K562 (cell line): Measurements from ENCODE around the gene PSMD13. TPM values are rescaled to one million over a fixed set of nuclear protein-coding genes. Genes with fewer than 3 reads are reported as not detected.

Source experiments
- ATAC-seq: fragments of 200-7000 bp; cut with Tn5 transposase; 3 replicates; pipeline ENCODE4 v1.9.1; 2020; ENCODE audit warnings: moderate library complexity
- BruUV-seq: library from RNA; stranded (reverse); fragments of 400-500 nt; replicated peaks from 2 replicates; lab custom pipeline; 2021; lab: Mats Ljungman, UMichigan
- CTCF ChIA-PET: fragments of 300-600 bp; formaldehyde crosslinking; extraction: SDS; loops from one replicate; lab custom pipeline; 2021; ENCODE audit warnings: low intra/inter-chr PET ratio; lab: Yijun Ruan, JAX
- POLR2A ChIA-PET: fragments of 300-600, 350-650 bp; sonication (Branson Sonifier 250); formaldehyde crosslinking; extraction: SDS; loops from one replicate; lab custom pipeline; 2021; ENCODE audit warnings: antibody characterized with exemption, inconsistent platforms; lab: Yijun Ruan, JAX
- DNase-seq, 4 experiments: peaks; one replicate each; pipeline versions ENCODE4 v3.0.0 to v3.0.0-alpha.2; 2011 to 2018; ENCODE audit warnings: low spot score in 3 of 4, mixed read lengths in 3 of 4; ENCODE audit errors: extremely low read depth in 1 of 4
- FAIRE-seq: peaks from 2 replicates; lab custom pipeline; 2011; peaks lifted over from hg19 to GRCh38; lab: Jason Lieb, UNC
- H2AFZ ChIP-seq: 2 replicates; pipeline ENCODE4 v1.6.0; 2011; ENCODE audit warnings: low read depth, low read length, control low read depth, inconsistent platforms
- H3K27ac ChIP-seq: fragments of 200-600 bp; 3 replicates; pipeline ENCODE4 v1.8.0; 2011; ENCODE audit warnings: low read depth, mild to moderate bottlenecking, control low read depth, inconsistent platforms, low read length, moderate library complexity, mixed read lengths; ENCODE audit errors: extremely low read depth
- H3K27me3 ChIP-seq, 2 experiments: fragments of 300-600 bp in 1 of 2; 2 replicates in 1 of 2; 3 replicates in 1 of 2; pipeline versions ENCODE4 v1.6.0 to v1.8.0; 2011; ENCODE audit warnings: inconsistent platforms in 2 of 2, low read length in 2 of 2, mild to moderate bottlenecking in 1 of 2, mixed read lengths in 1 of 2, moderate library complexity in 1 of 2; ENCODE audit not compliant: control insufficient read depth in 2 of 2, insufficient read depth in 2 of 2
- H3K36me3 ChIP-seq: fragments of 300-600 bp; 3 replicates; pipeline ENCODE4 v1.8.0; 2011; ENCODE audit warnings: mild to moderate bottlenecking, low read length, inconsistent platforms; ENCODE audit not compliant: control insufficient read depth, insufficient read depth
- H3K4me1 ChIP-seq, 2 experiments: fragments of 200-600 bp in 1 of 2; replicated peaks in 1 of 2; 2 replicates in 1 of 2; 3 replicates in 1 of 2; pipeline versions ENCODE4 v1.5.1 to v1.8.0; 2011; ENCODE audit warnings: inconsistent platforms in 2 of 2, low read length in 2 of 2, mild to moderate bottlenecking in 1 of 2, mixed read lengths in 1 of 2, moderate library complexity in 1 of 2; ENCODE audit not compliant: control insufficient read depth in 2 of 2, insufficient read depth in 2 of 2
- H3K4me2 ChIP-seq: 2 replicates; pipeline ENCODE4 v1.6.1; 2011; ENCODE audit warnings: low read length, control low read depth, inconsistent platforms, mixed read lengths; ENCODE audit not compliant: insufficient read depth
- H3K4me3 ChIP-seq: fragments of 200-600 bp; sonication (generic), shearing (Covaris generic); 2 replicates; pipeline ENCODE4 v1.5.1; 2016; ENCODE audit warnings: control low read depth, inconsistent platforms
- H3K79me2 ChIP-seq: fragments of 200-600 bp; 3 replicates; pipeline ENCODE4 v1.8.0; 2011; ENCODE audit warnings: low read length, inconsistent platforms; ENCODE audit not compliant: control insufficient read depth, insufficient read depth
- H3K9ac ChIP-seq, 2 experiments: 2 replicates each; pipeline versions ENCODE4 v1.6.0 to v1.6.1; 2011; ENCODE audit warnings: low read depth in 2 of 2, low read length in 2 of 2, control low read depth in 1 of 2, inconsistent platforms in 1 of 2, mild to moderate bottlenecking in 1 of 2, mixed read lengths in 1 of 2; ENCODE audit not compliant: insufficient read depth in 1 of 2
- H3K9me1 ChIP-seq: one replicate; pipeline ENCODE4 v1.6.0; 2011; ENCODE audit warnings: inconsistent platforms, mild to moderate bottlenecking, low read length, moderate library complexity; ENCODE audit not compliant: control insufficient read depth, insufficient read depth
- H3K9me3 ChIP-seq: replicated peaks from 2 replicates; pipeline ENCODE4 v1.5.1; 2011; ENCODE audit warnings: low read depth, low read length, inconsistent platforms; ENCODE audit not compliant: control insufficient read depth, insufficient read depth
- H4K20me1 ChIP-seq: replicated peaks from 2 replicates; pipeline ENCODE4 v1.6.1; 2011; ENCODE audit warnings: low read length, inconsistent platforms, mixed read lengths; ENCODE audit not compliant: control insufficient read depth, insufficient read depth
- CEBPZ ChIP-seq: fragments of 150-350 bp; IDR thresholded peaks from 2 replicates; pipeline ENCODE4 v1.6.1; 2014; ENCODE audit warnings: low read depth, mild to moderate bottlenecking, low read length, borderline replicate concordance
- CUX1 ChIP-seq: fragments of 200-800 bp; sonication (Bioruptor generic); IDR thresholded peaks from 2 replicates; pipeline ENCODE4 v1.6.1; 2016; ENCODE audit warnings: missing genetic modification characterization, missing compliant biosample characterization
- MAFK ChIP-seq: IDR thresholded peaks from 2 replicates; pipeline ENCODE4 v1.6.1; 2011; ENCODE audit warnings: low read length, improper control_type of control experiment
- MBD2 ChIP-seq: sonication (generic); IDR thresholded peaks from 2 replicates; pipeline ENCODE4 v1.6.1; 2016; ENCODE audit warnings: low read depth, borderline replicate concordance
- NONO ChIP-seq, 2 experiments: fragments of 200-400 bp in 1 of 2; fragments of 450-650 bp in 1 of 2; formaldehyde crosslinking in 1 of 2; IDR thresholded peaks; 2 replicates each; pipeline ENCODE4 v1.6.1; 2017; ENCODE audit warnings: low read depth in 2 of 2, mild to moderate bottlenecking in 2 of 2, moderate library complexity in 2 of 2, low read length in 1 of 2
- PHF8 ChIP-seq: fragments of 200-600 bp; sonication (generic); IDR thresholded peaks from 2 replicates; pipeline ENCODE4 v1.6.1; 2012; ENCODE audit warnings: mixed run types, mild to moderate bottlenecking, inconsistent platforms, low read length, moderate library complexity, borderline replicate concordance
- TSHZ1 ChIP-seq: fragments of 250-450 bp; sonication (Bioruptor Pico); IDR thresholded peaks from 2 replicates; pipeline ENCODE4 v1.4.0; 2020; ENCODE audit warnings: mild to moderate bottlenecking, moderate library complexity
- ZBTB8A ChIP-seq: fragments of 450-650 bp; IDR thresholded peaks from 2 replicates; pipeline ENCODE4 v1.6.1; 2018; ENCODE audit warnings: mild to moderate bottlenecking, moderate library complexity; ENCODE audit not compliant: partially characterized antibody
- ZNF57 ChIP-seq: fragments of 450-650 bp; formaldehyde crosslinking; IDR thresholded peaks from 2 replicates; pipeline ENCODE4 v1.4.0; 2020; ENCODE audit warnings: mild to moderate bottlenecking, moderate library complexity
- WGBS: fragments of 100-300 bp; shearing (Covaris generic); methylation state at CpG from one replicate; pipeline ENCODE4 v1.1.6; 2016; ENCODE audit warnings: low coverage, mixed read lengths; ENCODE audit not compliant: insufficient coverage; ENCODE audit errors: missing lambda C conversion rate; 5-methylcytosine and 5-hydroxymethylcytosine counted together
- in situ Hi-C: fragments of 300-500 bp; cut with MboI; formaldehyde crosslinking; loops from 4 replicates; pipeline ENCODE4 v1.15.0; 2018; ENCODE audit warnings: inconsistent platforms, mixed read lengths
- intact Hi-C: fragments of 100-400 bp; cut with micrococcal nuclease; formaldehyde crosslinking; loops from 2 replicates; pipeline ENCODE4 v1.14.2; 2022
- polyA plus RNA-seq, 8 experiments: library from polyadenylated mRNA; depleted of rRNA in 4 of 8; stranded (reverse) in 5 of 8; unstranded in 3 of 8; fragments of >200 nt; fragmentation: Nextera tagmentation in 2 of 8; fragmentation: Illumina TruSeq in 1 of 8; extraction: Ambion mirVana in 2 of 8; extraction: Trizol in 1 of 8; gene quantifications; 2 replicates each; pipeline versions ENCODE4 v1.2.1 to v1.2.3, GENCODE V29; 2011 to 2014; ENCODE audit warnings: inconsistent platforms in 1 of 8, missing spikeins in 1 of 8
- total RNA-seq, 7 experiments: library from RNA; depleted of rRNA in 6 of 7; stranded (reverse); fragments of >200 nt in 6 of 7; fragmentation: Illumina TruSeq in 2 of 7; extraction: Trizol in 2 of 7; gene quantifications; 2 replicates each; pipeline versions ENCODE4 v1.2.1 to v1.2.3, GENCODE V29; 2011 to 2021; ENCODE audit warnings: low replicate concordance in 1 of 7

PSMD13 gene
- total and polyA plus RNA-seq, 9 of the 15 experiments (the other 6 are each of a cell fraction or from before 2014, with no cell fraction given), result 185 to 383 (median 267) TPM

GRCh38 chr11:211741-212140 lies 25.0 kb upstream of the PSMD13 start:
- ATAC-seq (no peak), FAIRE-seq (no peak), DNase-seq (no peak)
- H3K9ac ChIP-seq, result 0 out of 4 replicates have a peak overlapping the region, but pooled peaks of 1 of the 2 experiments have one; percentile 46
- peaks cover 18 to 36% of the 10 kb centered on the region in 2 experiments; a peak in 4 of 5 replicates for H3K4me1 ChIP-seq
- ChIA-PET POLR2A (interaction anchor here (0.7 to 1.6 kb wide), 4 partner anchors 9 to 23 kb away, joined by 3 to 6 read pairs (median 4); no protein-coding TSS in a partner anchor), CTCF (no interaction called here)
- BruUV-seq, result no TSS peak
- no peak overlapping the region for H3K27ac ChIP-seq
- H2AFZ ChIP-seq, result no peak overlapping the region
- H3K4me2 ChIP-seq, result no peak overlapping the region
- in situ Hi-C loops, result loop anchor here (10.0 kb wide), 1 partner anchor 153 kb away; the partner anchor contains the start of gene B4GALNT4
- H3K27me3 ChIP-seq, result no peaks in the 10 kb centered on the region; a peak in 1 of 5 replicates
- peaks cover 41% of the 10 kb centered on the region for H3K79me2 ChIP-seq
- peaks cover 74% of the 10 kb centered on the region for H3K36me3 ChIP-seq
- intact Hi-C loops, result no loop called here
- H3K9me3 ChIP-seq, result no peaks in the 10 kb centered on the region
- H3K9me1 ChIP-seq, result peaks cover 10% of the 10 kb centered on the region
- no peak overlapping the region for H3K4me3 ChIP-seq
- H4K20me1 ChIP-seq, result peaks cover 19% of the 10 kb centered on the region; the same call in 1 of the 2 replicates
- 98% methylated on average over 9 of the region's 9 CpGs for WGBS
- TF ChIP-seq CUX1 (CRISPR knock-in tag) (no peak), NONO (IDR thresholded peaks at IDR 0.05; ENCODE audit: low read depth in 2 of 2, low read length in 1 of 2) (no peak), TSHZ1 (CRISPR knock-in tag) (no peak), CEBPZ (no peak), MAFK (no peak), PHF8 (no peak), MBD2 (no peak), ZBTB8A (no peak), ZNF57 (CRISPR knock-in tag) (no peak)
